ENCODE data around the gene TRIM17.

GRCh38 chr1:228392111-228392936 is 24.3 kb downstream of the TRIM17 start:
- TF ChIP-seq EP300 (IDR thresholded peaks at IDR 0.05): no peak
- no peak for TF ChIP-seq CTCF (IDR thresholded peaks at IDR 0.05)
